Neural progenitor cell (in vitro differentiated cells): Measurements from ENCODE around the gene EVA1A. TPM values are rescaled to one million over a fixed set of nuclear protein-coding genes. Genes with fewer than 3 reads are reported as not detected.

Experiments used
- DNase-seq: peaks from one replicate; pipeline ENCODE4 v3.0.0-alpha.2; 2016; ENCODE audit warnings: low spot score
- H2AFZ ChIP-seq: fragments of 200-600 bp; sonication (generic); replicated peaks from 2 replicates; pipeline ENCODE4 v1.6.1; 2016; ENCODE audit warnings: antibody characterized with exemption
- H3F3A ChIP-seq: fragments of 200-600 bp; sonication (generic); 2 replicates; pipeline ENCODE4 v1.6.1; 2016; ENCODE audit warnings: antibody characterized with exemption, low read depth
- H3K27ac ChIP-seq: fragments of 200-600 bp; sonication (generic); 2 replicates; pipeline ENCODE4 v1.5.1; 2016; ENCODE audit warnings: mild to moderate bottlenecking
- H3K27me3 ChIP-seq: fragments of 200-600 bp; sonication (generic); 2 replicates; pipeline ENCODE4 v1.6.1; 2016; ENCODE audit warnings: mild to moderate bottlenecking, moderate library complexity
- H3K36me3 ChIP-seq: fragments of 200-600 bp; sonication (generic); 2 replicates; pipeline ENCODE4 v1.5.1; 2016
- H3K4me1 ChIP-seq: fragments of 200-600 bp; sonication (generic); 2 replicates; pipeline ENCODE4 v1.6.1; 2016; ENCODE audit warnings: mixed run types
- H3K4me2 ChIP-seq: fragments of 200-600 bp; sonication (generic); 2 replicates; pipeline ENCODE4 v1.6.1; 2016
- H3K4me3 ChIP-seq: fragments of 200-600 bp; sonication (generic); 2 replicates; pipeline ENCODE4 v1.5.1; 2016
- H3K79me2 ChIP-seq: fragments of 200-600 bp; sonication (generic); 2 replicates; pipeline ENCODE4 v1.6.1; 2016; ENCODE audit warnings: low read depth
- H3K9ac ChIP-seq: fragments of 200-600 bp; sonication (generic); 2 replicates; pipeline ENCODE4 v1.6.1; 2016
- H3K9me3 ChIP-seq: fragments of 200-600 bp; sonication (generic); 2 replicates; pipeline ENCODE4 v1.5.1; 2016; ENCODE audit warnings: low read depth
- H4K20me1 ChIP-seq: fragments of 200-600 bp; sonication (generic); 2 replicates; pipeline ENCODE4 v1.6.1; 2016; ENCODE audit warnings: low read depth
- H3K27ac Mint-ChIP-seq: 3 replicates; pipeline ENCODE4 v1.8.0; 2021; ENCODE audit warnings: mixed read lengths
- H3K27me3 Mint-ChIP-seq: 2 replicates; pipeline ENCODE4 v1.8.0; 2022; ENCODE audit warnings: low read depth, mild to moderate bottlenecking, inconsistent platforms, moderate library complexity, mixed read lengths; ENCODE audit not compliant: insufficient read depth
- H3K36me3 Mint-ChIP-seq: 3 replicates; pipeline ENCODE4 v1.8.0; 2021; ENCODE audit warnings: mixed read lengths
- H3K4me1 Mint-ChIP-seq: 3 replicates; pipeline ENCODE4 v1.8.0; 2021; ENCODE audit warnings: mixed read lengths
- H3K4me3 Mint-ChIP-seq: 3 replicates; pipeline ENCODE4 v1.8.0; 2021; ENCODE audit warnings: mild to moderate bottlenecking, moderate library complexity, mixed read lengths
- H3K9me3 Mint-ChIP-seq: 3 replicates; pipeline ENCODE4 v1.8.0; 2020; ENCODE audit warnings: mixed read lengths
- EZH2 ChIP-seq: fragments of 200-600 bp; sonication (generic); IDR thresholded peaks from 2 replicates; pipeline ENCODE4 v1.6.1; 2017; ENCODE audit warnings: antibody characterized with exemption, mild to moderate bottlenecking, moderate library complexity
- EZH2phosphoT487 ChIP-seq: fragments of 200-600 bp; sonication (generic); IDR thresholded peaks from 2 replicates; pipeline ENCODE4 v1.6.1; 2017; ENCODE audit warnings: antibody characterized with exemption
- total RNA-seq: library from RNA; depleted of rRNA; stranded (reverse); fragments of >200 nt; gene quantifications from 2 replicates; pipeline ENCODE4 v1.2.3, GENCODE V29; 2015; ENCODE audit warnings: low replicate concordance
- TF ChIP-seq, protein P1 (sequence below): fragments of 200-600 bp; sonication (generic); IDR thresholded peaks from 2 replicates; pipeline ENCODE4 v1.5.1; 2017; ENCODE audit warnings: antibody characterized with exemption, mild to moderate bottlenecking

EVA1A gene
- total RNA-seq, 1 donor from 2014 or later: 2.8 TPM

DNA sequence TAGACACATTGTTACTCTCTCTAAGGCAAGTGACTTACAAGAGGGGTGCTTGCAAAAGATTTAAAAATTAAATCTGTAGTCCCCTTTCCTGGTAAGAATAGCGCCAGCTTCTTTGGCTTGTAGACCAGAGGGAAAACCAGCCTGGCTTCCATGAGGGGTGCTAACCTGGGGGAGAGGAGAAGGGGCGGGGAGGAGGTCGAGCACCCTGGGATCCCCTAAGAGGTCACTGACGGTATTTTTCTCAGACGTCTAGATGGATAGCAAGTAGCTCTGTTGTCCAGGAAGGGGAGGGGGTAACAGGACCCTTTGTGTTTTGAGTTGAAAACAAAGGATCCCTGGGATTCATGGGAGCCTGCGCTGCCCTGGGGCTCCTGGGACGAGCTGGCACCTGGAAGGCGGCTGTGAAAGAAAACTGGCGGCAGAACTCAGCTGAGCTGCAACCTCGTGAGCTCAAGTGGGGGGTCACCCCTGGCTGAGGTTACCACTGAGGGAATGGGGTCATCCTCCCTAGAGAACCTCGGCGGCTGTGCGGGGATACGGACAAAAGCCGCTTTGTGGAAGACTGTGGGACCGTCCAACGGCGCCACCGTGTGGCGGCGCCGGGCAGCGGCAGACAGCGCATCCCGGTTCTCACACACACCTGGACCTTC, 48.1 kb upstream of the EVA1A start:
- Histone ChIP-seq H3K27ac (no peak overlapping the region), H4K20me1 (no peaks in the 10 kb centered on the region), H3K4me1 (peaks cover 18% of the 10 kb centered on the region), H3K27me3 (peaks cover 5% of the 10 kb centered on the region), H3K9ac (no peak overlapping the region), H3K4me2 (peak overlapping the region; percentile 81), H3F3A (peaks cover 8% of the 10 kb centered on the region), H2AFZ (peak overlapping the region; percentile 90), H3K79me2 (no peaks in the 10 kb centered on the region), H3K9me3 (no peaks in the 10 kb centered on the region), H3K36me3 (no peaks in the 10 kb centered on the region), H3K4me3 (peak overlapping the region; percentile 51)
- Mint-ChIP-seq H3K4me1 (peaks cover 55% of the 10 kb centered on the region), H3K27ac (peak overlapping the region; percentile 98), H3K4me3 (peak overlapping the region; percentile 73), H3K9me3 (peaks cover 15% of the 10 kb centered on the region), H3K36me3 (peaks cover 3% of the 10 kb centered on the region), H3K27me3 (peaks cover 19% of the 10 kb centered on the region)
- TF ChIP-seq, protein P1, sequence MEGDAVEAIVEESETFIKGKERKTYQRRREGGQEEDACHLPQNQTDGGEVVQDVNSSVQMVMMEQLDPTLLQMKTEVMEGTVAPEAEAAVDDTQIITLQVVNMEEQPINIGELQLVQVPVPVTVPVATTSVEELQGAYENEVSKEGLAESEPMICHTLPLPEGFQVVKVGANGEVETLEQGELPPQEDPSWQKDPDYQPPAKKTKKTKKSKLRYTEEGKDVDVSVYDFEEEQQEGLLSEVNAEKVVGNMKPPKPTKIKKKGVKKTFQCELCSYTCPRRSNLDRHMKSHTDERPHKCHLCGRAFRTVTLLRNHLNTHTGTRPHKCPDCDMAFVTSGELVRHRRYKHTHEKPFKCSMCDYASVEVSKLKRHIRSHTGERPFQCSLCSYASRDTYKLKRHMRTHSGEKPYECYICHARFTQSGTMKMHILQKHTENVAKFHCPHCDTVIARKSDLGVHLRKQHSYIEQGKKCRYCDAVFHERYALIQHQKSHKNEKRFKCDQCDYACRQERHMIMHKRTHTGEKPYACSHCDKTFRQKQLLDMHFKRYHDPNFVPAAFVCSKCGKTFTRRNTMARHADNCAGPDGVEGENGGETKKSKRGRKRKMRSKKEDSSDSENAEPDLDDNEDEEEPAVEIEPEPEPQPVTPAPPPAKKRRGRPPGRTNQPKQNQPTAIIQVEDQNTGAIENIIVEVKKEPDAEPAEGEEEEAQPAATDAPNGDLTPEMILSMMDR: peak; percentile 98
- TF ChIP-seq EZH2phosphoT487: no peak
- DNase-seq: peak; percentile 83

DNA sequence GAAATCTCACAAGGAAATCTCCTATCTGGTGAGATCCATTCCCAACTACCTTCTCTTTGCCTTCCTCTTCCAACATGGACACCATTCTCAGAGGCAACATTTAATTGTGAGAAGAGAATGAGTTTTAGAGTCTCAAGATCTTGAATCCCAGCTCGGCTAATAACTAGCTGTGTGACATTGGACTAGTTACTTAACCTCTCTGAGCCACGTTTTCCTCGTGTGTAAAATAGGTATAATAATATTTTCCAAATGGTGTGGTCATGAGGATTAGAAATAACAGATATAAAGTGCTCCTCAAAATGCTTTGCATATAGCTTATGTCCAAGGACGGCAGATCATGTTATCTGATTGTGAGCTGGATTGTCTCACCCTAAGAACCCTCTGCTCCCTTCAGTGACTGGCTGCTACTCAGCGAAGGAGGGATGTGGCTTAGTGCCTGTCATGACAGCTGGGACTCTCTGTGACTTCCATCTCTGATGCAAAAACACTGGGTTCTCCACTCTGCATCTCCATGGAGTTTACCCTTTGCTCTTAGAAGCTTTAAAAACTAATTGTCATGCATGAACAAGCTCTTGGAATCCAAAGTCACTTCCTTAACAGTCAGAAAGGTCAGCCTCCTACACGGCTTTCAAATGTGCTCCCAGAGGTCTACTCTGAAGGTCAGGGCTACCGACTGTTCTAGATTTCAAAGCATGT, 47.4 kb upstream of the EVA1A start:
- peaks cover 3% of the 10 kb centered on the region for H3K36me3 Mint-ChIP-seq
- Histone ChIP-seq H3K79me2 (no peaks in the 10 kb centered on the region), H3K9me3 (no peaks in the 10 kb centered on the region), H3K9ac (no peak overlapping the region), H4K20me1 (no peaks in the 10 kb centered on the region), H3F3A (peaks cover 8% of the 10 kb centered on the region), H3K4me3 (no peak overlapping the region), H3K4me2 (peak overlapping the region; percentile 81), H3K27ac (no peak overlapping the region), H3K36me3 (no peaks in the 10 kb centered on the region), H3K27me3 (peaks cover 5% of the 10 kb centered on the region), H3K4me1 (peaks cover 18% of the 10 kb centered on the region), H2AFZ (peak overlapping the region; percentile 90)
- peak overlapping the region; percentile 73 for H3K4me3 Mint-ChIP-seq
- H3K9me3 Mint-ChIP-seq: peaks cover 15% of the 10 kb centered on the region
- DNase-seq: peak; percentile 44
- peaks cover 57% of the 10 kb centered on the region for H3K4me1 Mint-ChIP-seq
- peak overlapping the region; percentile 98 for H3K27ac Mint-ChIP-seq
- H3K27me3 Mint-ChIP-seq: peaks cover 19% of the 10 kb centered on the region
- TF ChIP-seq EZH2phosphoT487 (no peak), EZH2 (no peak)
- TF ChIP-seq, protein P1: no peak

DNA sequence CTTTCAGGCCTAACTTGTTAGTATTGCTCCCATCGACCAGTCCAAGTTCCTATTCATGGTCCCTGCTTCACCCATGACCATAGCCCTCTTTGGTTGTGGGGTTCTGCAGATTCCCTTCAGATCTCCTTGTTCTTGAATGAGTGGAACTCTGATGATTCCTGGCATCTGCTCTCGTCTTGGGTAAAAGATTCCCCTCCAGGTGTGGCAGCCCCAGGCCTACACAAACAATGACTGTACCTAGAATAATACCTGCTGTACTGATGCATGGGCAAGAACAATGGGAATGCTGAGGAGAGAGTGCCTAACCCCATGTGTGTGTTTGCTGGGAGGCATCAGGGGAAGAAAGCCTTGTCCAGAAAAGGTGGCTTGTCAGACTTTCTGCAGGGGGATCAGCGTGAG, 46.7 kb upstream of the EVA1A start:
- peaks cover 5% of the 10 kb centered on the region for H3K27me3 ChIP-seq
- H3K4me2 ChIP-seq: no peak overlapping the region
- peaks cover 15% of the 10 kb centered on the region for H3K9me3 Mint-ChIP-seq
- no peak overlapping the region for H3K4me3 Mint-ChIP-seq
- no peaks in the 10 kb centered on the region for H3K9me3 ChIP-seq
- H3K4me1 ChIP-seq: peaks cover 12% of the 10 kb centered on the region
- no peak for DNase-seq
- H3K79me2 ChIP-seq: no peaks in the 10 kb centered on the region
- no peak overlapping the region for H3K27ac ChIP-seq
- H3K4me3 ChIP-seq: no peak overlapping the region
- no peak for TF ChIP-seq EZH2phosphoT487
- TF ChIP-seq, protein P1: no peak
- TF ChIP-seq EZH2: no peak
- no peaks in the 10 kb centered on the region for H3K36me3 ChIP-seq
- H3K4me1 Mint-ChIP-seq: peaks cover 55% of the 10 kb centered on the region
- H2AFZ ChIP-seq: no peak overlapping the region
- H3K36me3 Mint-ChIP-seq: peaks cover 3% of the 10 kb centered on the region
- H3K9ac ChIP-seq: no peak overlapping the region
- peaks cover 8% of the 10 kb centered on the region for H3F3A ChIP-seq
- peaks cover 18% of the 10 kb centered on the region for H3K27me3 Mint-ChIP-seq
- peak overlapping the region; percentile 72 for H3K27ac Mint-ChIP-seq
- H4K20me1 ChIP-seq: no peaks in the 10 kb centered on the region
